Measurements from ENCODE around the gene IFT122.

The IFT122 gene

GRCh38 chr3:129555616-129556357 lies 115.8 kb downstream of the IFT122 start:
- no peaks in the 10 kb centered on the region for H3K9me3 ChIP-seq (ENCODE audit: control insufficient read depth, insufficient read depth, low read depth, low read length)
- peaks cover 39% of the 10 kb centered on the region for H3K4me1 ChIP-seq (ENCODE audit: control insufficient read depth, insufficient read depth, low read length)
- H3K36me3 ChIP-seq (ENCODE audit: control insufficient read depth, insufficient read depth, low read length) = peaks cover 47% of the 10 kb centered on the region
- H3K4me3 ChIP-seq (ENCODE audit: low read depth, low read length) = no peak overlapping the region
- no peak overlapping the region for H3K9ac ChIP-seq (ENCODE audit: low read length)
- H3K27me3 ChIP-seq (ENCODE audit: control insufficient read depth, insufficient read depth, low read length) = no peaks in the 10 kb centered on the region
- no peak overlapping the region for H3K27ac ChIP-seq (ENCODE audit: low read depth, low read length)

- Histone ChIP-seq H3K4me1 (ENCODE audit: control insufficient read depth, insufficient read depth, low read length) (peaks cover 43% of the 10 kb centered on the region), H3K36me3 (ENCODE audit: control insufficient read depth, insufficient read depth, low read length) (peaks cover 47% of the 10 kb centered on the region), H3K27ac (ENCODE audit: low read depth, low read length) (no peak overlapping the region), H3K9ac (ENCODE audit: low read length) (no peak overlapping the region), H3K9me3 (ENCODE audit: control insufficient read depth, insufficient read depth, low read depth, low read length) (no peaks in the 10 kb centered on the region), H3K4me3 (ENCODE audit: low read depth, low read length) (no peak overlapping the region), H3K27me3 (ENCODE audit: control insufficient read depth, insufficient read depth, low read length) (no peaks in the 10 kb centered on the region)
Measured at GRCh38 chr3:129556358-129556695, 116.3 kb downstream of the IFT122 start.

DNA sequence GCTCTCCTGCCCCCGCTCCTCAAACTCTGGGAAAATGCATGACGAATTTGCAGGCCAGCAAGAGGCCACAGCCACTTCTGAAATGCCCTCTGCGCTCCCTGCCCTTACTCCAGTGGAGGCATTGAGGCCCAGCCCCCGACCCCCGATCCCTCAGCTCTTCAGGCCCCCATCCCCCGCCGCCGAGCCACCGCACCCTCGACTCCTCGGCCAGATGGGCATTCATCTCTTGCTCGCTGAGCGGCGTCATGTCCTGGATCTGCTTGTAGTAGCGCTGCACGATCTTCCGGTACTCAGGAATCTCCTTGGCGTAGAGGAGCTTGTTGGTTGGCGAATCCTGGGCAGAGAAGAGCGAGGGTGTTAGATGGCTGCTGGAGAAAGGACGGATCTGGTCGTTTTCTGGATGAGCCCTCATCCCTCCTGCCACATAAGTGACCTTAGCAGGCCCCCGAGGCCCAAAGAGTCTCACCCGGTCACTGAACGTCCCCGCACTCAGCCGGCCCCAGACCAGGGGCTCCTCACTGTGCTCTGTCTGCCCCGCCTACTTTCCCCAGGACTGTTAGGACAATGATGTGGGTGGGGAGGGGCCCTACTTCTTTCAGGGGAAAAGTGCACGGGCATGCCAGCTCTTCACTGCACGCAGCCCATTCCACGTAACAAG lies 117.0 kb downstream of the IFT122 start:
- Histone ChIP-seq H3K9ac (ENCODE audit: low read length) (no peak overlapping the region), H3K9me3 (ENCODE audit: control insufficient read depth, insufficient read depth, low read depth, low read length) (no peaks in the 10 kb centered on the region), H3K27me3 (ENCODE audit: control insufficient read depth, insufficient read depth, low read length) (no peaks in the 10 kb centered on the region), H3K27ac (ENCODE audit: low read depth, low read length) (no peak overlapping the region), H3K36me3 (ENCODE audit: control insufficient read depth, insufficient read depth, low read length) (peaks cover 51% of the 10 kb centered on the region), H3K4me3 (ENCODE audit: low read depth, low read length) (no peak overlapping the region), H3K4me1 (ENCODE audit: control insufficient read depth, insufficient read depth, low read length) (peaks cover 45% of the 10 kb centered on the region)

GRCh38 chr3:129557548-129557894 lies 117.5 kb downstream of the IFT122 start:
- peaks cover 40% of the 10 kb centered on the region for H3K4me1 ChIP-seq (ENCODE audit: control insufficient read depth, insufficient read depth, low read length)
- H3K27me3 ChIP-seq (ENCODE audit: control insufficient read depth, insufficient read depth, low read length) = no peaks in the 10 kb centered on the region

DNA sequence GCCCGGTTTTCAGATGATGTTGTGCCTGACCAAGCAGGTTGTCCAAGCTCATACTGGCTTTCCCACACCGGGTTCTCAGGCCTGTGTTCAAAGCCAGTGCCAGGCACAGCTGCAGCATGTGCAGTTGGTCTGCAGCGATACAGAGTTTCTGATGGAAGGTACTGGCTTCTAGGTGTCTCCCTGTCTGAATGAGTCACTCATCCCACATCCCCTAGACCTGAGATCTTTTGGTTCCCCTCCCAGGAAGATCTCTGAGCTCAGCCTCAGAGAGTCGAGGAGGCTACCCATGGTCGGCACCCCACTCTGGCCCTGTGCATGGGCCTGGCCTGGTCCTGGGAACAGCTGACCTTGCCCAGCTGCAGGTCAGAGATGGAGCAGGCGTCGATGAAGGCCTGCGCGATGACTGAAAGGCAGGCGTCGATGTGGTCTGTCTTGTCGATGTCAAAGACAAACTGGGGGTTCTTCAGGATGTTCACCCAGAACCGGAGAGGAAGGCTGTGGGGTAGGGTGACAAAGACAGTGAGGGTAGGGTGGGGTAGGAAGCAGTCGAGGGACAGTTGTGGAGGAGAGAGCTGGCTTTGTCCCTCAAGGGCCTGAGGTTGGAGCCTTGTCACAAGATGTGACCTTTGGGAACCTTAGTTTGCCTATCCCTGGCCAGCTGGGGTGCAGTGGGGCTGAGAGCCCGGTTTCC lies 118.2 kb downstream of the IFT122 start:
- peaks cover 62% of the 10 kb centered on the region for H3K36me3 ChIP-seq (ENCODE audit: control insufficient read depth, insufficient read depth, low read length)
- peak overlapping the region; percentile 17 for H3K9ac ChIP-seq (ENCODE audit: low read length)
- peaks cover 33% of the 10 kb centered on the region for H3K4me1 ChIP-seq (ENCODE audit: control insufficient read depth, insufficient read depth, low read length)
- H3K27me3 ChIP-seq (ENCODE audit: control insufficient read depth, insufficient read depth, low read length) = no peaks in the 10 kb centered on the region
- no peaks in the 10 kb centered on the region for H3K9me3 ChIP-seq (ENCODE audit: control insufficient read depth, insufficient read depth, low read depth, low read length)
- H3K4me3 ChIP-seq (ENCODE audit: low read depth, low read length) = no peak overlapping the region
- H3K27ac ChIP-seq (ENCODE audit: low read depth, low read length) = no peak overlapping the region

More at GRCh38 chr3:129557548-129557894, 117.5 kb downstream of the IFT122 start:
- Histone ChIP-seq H3K36me3 (ENCODE audit: control insufficient read depth, insufficient read depth, low read length) (peaks cover 55% of the 10 kb centered on the region), H3K9ac (ENCODE audit: low read length) (no peak overlapping the region), H3K9me3 (ENCODE audit: control insufficient read depth, insufficient read depth, low read depth, low read length) (no peaks in the 10 kb centered on the region), H3K27ac (ENCODE audit: low read depth, low read length) (no peak overlapping the region), H3K4me3 (ENCODE audit: low read depth, low read length) (no peak overlapping the region)

- H3K9me3 ChIP-seq (ENCODE audit: control insufficient read depth, insufficient read depth, low read depth, low read length) = no peaks in the 10 kb centered on the region
- no peak overlapping the region for H3K9ac ChIP-seq (ENCODE audit: low read length)
- H3K36me3 ChIP-seq (ENCODE audit: control insufficient read depth, insufficient read depth, low read length) = peaks cover 70% of the 10 kb centered on the region
- peaks cover 30% of the 10 kb centered on the region for H3K4me1 ChIP-seq (ENCODE audit: control insufficient read depth, insufficient read depth, low read length)
- no peaks in the 10 kb centered on the region for H3K27me3 ChIP-seq (ENCODE audit: control insufficient read depth, insufficient read depth, low read length)
- H3K27ac ChIP-seq (ENCODE audit: low read depth, low read length) = peak overlapping the region; percentile 48; the same call in 1 of the 2 replicates
- H3K4me3 ChIP-seq (ENCODE audit: low read depth, low read length) = no peak overlapping the region
Measured at GRCh38 chr3:129558772-129559564, 118.9 kb downstream of the IFT122 start.

GRCh38 chr3:129559565-129560079 lies 119.6 kb downstream of the IFT122 start:
- Histone ChIP-seq H3K27me3 (ENCODE audit: control insufficient read depth, insufficient read depth, low read length) (no peaks in the 10 kb centered on the region), H3K27ac (ENCODE audit: low read depth, low read length) (no peak overlapping the region), H3K36me3 (ENCODE audit: control insufficient read depth, insufficient read depth, low read length) (peaks cover 74% of the 10 kb centered on the region), H3K9me3 (ENCODE audit: control insufficient read depth, insufficient read depth, low read depth, low read length) (no peaks in the 10 kb centered on the region), H3K4me1 (ENCODE audit: control insufficient read depth, insufficient read depth, low read length) (peaks cover 27% of the 10 kb centered on the region), H3K4me3 (ENCODE audit: low read depth, low read length) (no peak overlapping the region), H3K9ac (ENCODE audit: low read length) (no peak overlapping the region)

GRCh38 chr3:129560269-129560787 lies 120.3 kb downstream of the IFT122 start:
- H3K4me3 ChIP-seq (ENCODE audit: low read depth, low read length) = no peak overlapping the region
- peaks cover 23% of the 10 kb centered on the region for H3K4me1 ChIP-seq (ENCODE audit: control insufficient read depth, insufficient read depth, low read length)
- H3K36me3 ChIP-seq (ENCODE audit: control insufficient read depth, insufficient read depth, low read length) = peaks cover 82% of the 10 kb centered on the region
- H3K9me3 ChIP-seq (ENCODE audit: control insufficient read depth, insufficient read depth, low read depth, low read length) = no peaks in the 10 kb centered on the region
- H3K27me3 ChIP-seq (ENCODE audit: control insufficient read depth, insufficient read depth, low read length) = no peaks in the 10 kb centered on the region
- no peak overlapping the region for H3K9ac ChIP-seq (ENCODE audit: low read length)
- H3K27ac ChIP-seq (ENCODE audit: low read depth, low read length) = no peak overlapping the region

DNA sequence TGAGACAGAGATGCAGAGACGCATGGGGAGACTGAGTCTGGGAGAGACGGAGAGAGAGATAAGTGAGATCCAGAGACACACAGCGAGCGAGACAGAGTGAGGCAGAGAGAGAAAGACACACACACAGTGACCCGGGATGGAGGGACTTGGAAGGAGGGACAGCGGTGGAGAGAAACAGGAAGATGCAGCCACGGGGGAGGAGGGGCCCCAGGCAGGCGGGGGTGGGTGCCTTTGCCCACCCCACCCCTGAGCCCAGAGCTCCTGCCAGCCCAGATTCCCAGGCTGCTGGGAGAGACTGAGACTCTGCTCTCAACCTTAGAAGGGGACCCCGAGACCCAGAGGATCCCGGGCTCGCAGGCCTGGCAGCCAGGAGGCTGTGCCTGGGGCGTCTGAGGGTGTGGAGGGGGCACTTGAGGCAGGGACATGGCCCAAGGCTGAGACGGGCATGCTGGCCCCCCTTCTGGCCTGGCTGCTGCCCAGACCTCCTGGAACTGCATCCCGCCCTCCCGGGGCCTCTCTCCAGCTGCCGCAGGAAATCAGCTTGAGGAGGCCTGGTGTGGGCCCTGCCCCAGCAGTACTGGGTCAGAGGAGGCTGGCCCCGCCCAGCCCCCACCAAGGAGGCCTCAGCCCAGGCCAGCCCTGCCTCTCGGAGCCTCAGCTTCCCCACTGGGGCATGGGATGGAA lies 121.0 kb downstream of the IFT122 start:
- H3K9me3 ChIP-seq (ENCODE audit: control insufficient read depth, insufficient read depth, low read depth, low read length) = no peaks in the 10 kb centered on the region
- peaks cover 23% of the 10 kb centered on the region for H3K4me1 ChIP-seq (ENCODE audit: control insufficient read depth, insufficient read depth, low read length)
- no peak overlapping the region for H3K9ac ChIP-seq (ENCODE audit: low read length)
- H3K4me3 ChIP-seq (ENCODE audit: low read depth, low read length) = no peak overlapping the region
- peak overlapping the region; percentile 16; the same call in 1 of the 2 replicates for H3K27ac ChIP-seq (ENCODE audit: low read depth, low read length)
- H3K27me3 ChIP-seq (ENCODE audit: control insufficient read depth, insufficient read depth, low read length) = no peaks in the 10 kb centered on the region
- peaks cover 84% of the 10 kb centered on the region for H3K36me3 ChIP-seq (ENCODE audit: control insufficient read depth, insufficient read depth, low read length)

DNA sequence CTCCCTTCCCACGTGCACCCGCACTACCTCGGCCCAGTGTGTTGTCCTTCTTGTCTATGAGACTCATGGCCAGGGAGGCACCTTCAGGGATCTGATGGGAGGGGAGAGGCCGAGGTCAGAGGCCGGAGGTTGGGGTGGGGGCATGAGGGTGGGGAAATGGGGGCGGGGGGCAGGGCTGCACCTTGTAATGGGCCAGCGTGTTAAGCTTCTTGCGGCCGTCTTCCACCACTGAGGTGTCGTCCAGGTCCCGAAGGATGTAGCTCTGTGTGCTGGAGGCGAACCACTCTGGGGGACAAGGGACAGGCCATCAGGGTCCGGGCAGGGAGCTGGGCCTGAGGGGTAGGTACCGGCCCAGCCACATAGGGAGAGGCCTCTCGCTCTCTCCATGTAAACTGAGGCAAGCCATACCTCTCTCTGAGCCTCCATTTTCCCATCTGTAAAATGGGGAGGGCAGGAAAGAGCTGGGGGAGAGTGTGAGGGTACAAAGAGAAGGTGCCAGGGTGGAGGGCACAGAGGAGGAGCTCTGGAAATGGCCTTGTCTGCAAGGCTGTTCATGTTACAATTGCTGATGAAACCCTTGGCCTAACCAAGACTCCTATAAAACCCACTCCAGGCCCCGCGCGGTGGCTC lies 121.7 kb downstream of the IFT122 start:
- Histone ChIP-seq H3K36me3 (ENCODE audit: control insufficient read depth, insufficient read depth, low read length) (peaks cover 84% of the 10 kb centered on the region), H3K27ac (ENCODE audit: low read depth, low read length) (no peak overlapping the region), H3K9ac (ENCODE audit: low read length) (no peak overlapping the region), H3K9me3 (ENCODE audit: control insufficient read depth, insufficient read depth, low read depth, low read length) (no peaks in the 10 kb centered on the region), H3K4me1 (ENCODE audit: control insufficient read depth, insufficient read depth, low read length) (peaks cover 23% of the 10 kb centered on the region), H3K27me3 (ENCODE audit: control insufficient read depth, insufficient read depth, low read length) (no peaks in the 10 kb centered on the region), H3K4me3 (ENCODE audit: low read depth, low read length) (no peak overlapping the region)
